IMR-90 (cell line): ENCODE data around the gene AKAP3. TPM values are rescaled to one million over a fixed set of nuclear protein-coding genes. Genes with fewer than 3 reads are reported as not detected.

Experiments used
- ATAC-seq: fragments of 200-7000 bp; cut with Tn5 transposase; 2 replicates; pipeline ENCODE4 v1.9.1; 2020; ENCODE audit warnings: low read depth, mild to moderate bottlenecking, moderate library complexity
- BruUV-seq: library from RNA; stranded (reverse); fragments of 400-500 nt; replicated peaks from 2 replicates; lab custom pipeline; 2021; lab: Mats Ljungman, UMichigan
- CTCF ChIA-PET: fragments of 300-600 bp; formaldehyde crosslinking; extraction: SDS; loops from one replicate; lab custom pipeline; 2021; ENCODE audit warnings: antibody characterized with exemption; lab: Yijun Ruan, JAX
- POLR2A ChIA-PET: fragments of 300-600 bp; sonication (Branson Sonifier 250); formaldehyde crosslinking; loops from one replicate; lab custom pipeline; 2022; ENCODE audit warnings: antibody characterized with exemption; ENCODE audit not compliant: unreplicated experiment; lab: Charles Lee
- DNase-seq: peaks from one replicate; pipeline ENCODE4 v3.0.0; 2013
- H2AFZ ChIP-seq: replicated peaks from 2 replicates; pipeline ENCODE3; 2013; ENCODE audit warnings: low read length, mild to moderate bottlenecking; ENCODE audit not compliant: poor library complexity
- H2AK5ac ChIP-seq: 2 replicates; pipeline ENCODE4 v1.6.1; 2013; ENCODE audit warnings: low read depth, low read length, inconsistent platforms
- H2AK9ac ChIP-seq: replicated peaks from 2 replicates; pipeline ENCODE3; 2013; ENCODE audit warnings: mild to moderate bottlenecking, low read depth, low read length, moderate library complexity; ENCODE audit not compliant: poor library complexity
- H2BK120ac ChIP-seq: 2 replicates; pipeline ENCODE4 v1.6.1; 2013; ENCODE audit warnings: low read depth, low read length, inconsistent platforms
- H2BK15ac ChIP-seq: 3 replicates; pipeline ENCODE4 v1.6.1; 2013; ENCODE audit warnings: low read depth, low read length, inconsistent platforms
- H2BK20ac ChIP-seq: 2 replicates; pipeline ENCODE4 v1.6.1; 2013; ENCODE audit warnings: low read depth, mild to moderate bottlenecking, inconsistent platforms, low read length, moderate library complexity
- H2BK5ac ChIP-seq: 2 replicates; pipeline ENCODE4 v1.6.1; 2013; ENCODE audit warnings: mild to moderate bottlenecking, low read depth, low read length, inconsistent platforms; ENCODE audit not compliant: poor library complexity, severe bottlenecking
- H3K14ac ChIP-seq: replicated peaks from 2 replicates; pipeline ENCODE4 v1.6.1; 2013; ENCODE audit warnings: low read depth, low read length, inconsistent platforms
- H3K18ac ChIP-seq: 2 replicates; pipeline ENCODE4 v1.6.1; 2013; ENCODE audit warnings: low read depth, low read length, control low read depth
- H3K23ac ChIP-seq: 2 replicates; pipeline ENCODE4 v1.6.1; 2013; ENCODE audit warnings: low read depth, low read length, inconsistent platforms
- H3K27ac ChIP-seq: 2 replicates; pipeline ENCODE4 v1.5.1; 2013; ENCODE audit warnings: mild to moderate bottlenecking, control low read depth, low read length; ENCODE audit not compliant: insufficient read depth
- H3K27me3 ChIP-seq: 2 replicates; pipeline ENCODE4 v1.6.1; 2013; ENCODE audit warnings: low read length; ENCODE audit not compliant: control insufficient read depth, insufficient read depth
- H3K36me3 ChIP-seq: 2 replicates; pipeline ENCODE4 v1.6.1; 2013; ENCODE audit warnings: low read length, mixed read lengths; ENCODE audit not compliant: control insufficient read depth, insufficient read depth
- H3K4ac ChIP-seq: 2 replicates; pipeline ENCODE4 v1.6.1; 2013; ENCODE audit warnings: low read depth, low read length, inconsistent platforms
- H3K4me1 ChIP-seq: 2 replicates; pipeline ENCODE4 v1.6.1; 2013; ENCODE audit warnings: low read length, mixed read lengths; ENCODE audit not compliant: control insufficient read depth, insufficient read depth
- H3K4me2 ChIP-seq: 2 replicates; pipeline ENCODE4 v1.6.1; 2013; ENCODE audit warnings: low read depth, mild to moderate bottlenecking, control low read depth, low read length, moderate library complexity
- H3K4me3 ChIP-seq: 2 replicates; pipeline ENCODE4 v1.5.1; 2013; ENCODE audit warnings: low read depth, mild to moderate bottlenecking, control low read depth, low read length, moderate library complexity; ENCODE audit not compliant: insufficient read depth
- H3K56ac ChIP-seq: 2 replicates; pipeline ENCODE4 v1.6.1; 2013; ENCODE audit warnings: low read length, inconsistent platforms; ENCODE audit not compliant: insufficient read depth; ENCODE audit errors: extremely low read depth
- H3K79me1 ChIP-seq, 2 experiments: 2 replicates each; pipeline ENCODE4 v1.6.1; 2013; ENCODE audit warnings: low read length in 2 of 2, inconsistent platforms in 1 of 2, low read depth in 1 of 2
- H3K9ac ChIP-seq: 2 replicates; pipeline ENCODE4 v1.6.1; 2013; ENCODE audit warnings: low read depth, low read length, control low read depth
- H3K9me1 ChIP-seq: 2 replicates; pipeline ENCODE4 v1.6.1; 2013; ENCODE audit warnings: low read length, inconsistent platforms; ENCODE audit not compliant: insufficient read depth
- H3K9me3 ChIP-seq: 2 replicates; pipeline ENCODE4 v1.6.1; 2013; ENCODE audit warnings: low read length; ENCODE audit not compliant: control insufficient read depth, insufficient read depth
- H4K20me1 ChIP-seq: 2 replicates; pipeline ENCODE4 v1.6.1; 2013; ENCODE audit warnings: low read length, inconsistent platforms; ENCODE audit not compliant: insufficient read depth
- H4K5ac ChIP-seq: 2 replicates; pipeline ENCODE4 v1.6.1; 2013; ENCODE audit warnings: mild to moderate bottlenecking, low read depth, low read length, control low read depth
- H4K8ac ChIP-seq, 2 experiments: 2 replicates each; pipeline ENCODE4 v1.6.1; 2013; ENCODE audit warnings: low read depth in 2 of 2, low read length in 2 of 2, control low read depth in 1 of 2, inconsistent platforms in 1 of 2
- H4K91ac ChIP-seq: 2 replicates; pipeline ENCODE4 v1.6.1; 2013; ENCODE audit warnings: low read depth, low read length, inconsistent platforms; ENCODE audit not compliant: insufficient read depth
- BHLHE40 ChIP-seq: fragments of 150-350 bp; IDR thresholded peaks from 2 replicates; pipeline ENCODE4 v1.6.1; 2016; ENCODE audit warnings: mild to moderate bottlenecking, low read depth, low read length
- CHD1 ChIP-seq: IDR thresholded peaks from 2 replicates; pipeline ENCODE4 v1.6.1; 2012; ENCODE audit warnings: low read depth, low read length, improper control_type of control experiment
- CTCF ChIP-seq: conservative IDR thresholded peaks from 2 replicates; pipeline ENCODE4 v1.5.1; 2012; ENCODE audit warnings: mild to moderate bottlenecking, low read depth, low read length, improper control_type of control experiment
- FOS ChIP-seq: fragments of 150-350 bp; IDR thresholded peaks from 2 replicates; pipeline ENCODE4 v1.6.1; 2016; ENCODE audit warnings: low read depth, low read length
- MAZ ChIP-seq: IDR thresholded peaks from 2 replicates; pipeline ENCODE4 v1.6.1; 2012; ENCODE audit warnings: low read depth, mild to moderate bottlenecking, low read length, improper control_type of control experiment, moderate library complexity, borderline replicate concordance
- NFE2L2 ChIP-seq: fragments of 150-350 bp; IDR thresholded peaks from 2 replicates; pipeline ENCODE4 v1.6.1; 2016; ENCODE audit warnings: low read depth, mild to moderate bottlenecking, low read length
- RAD21 ChIP-seq: IDR thresholded peaks from 2 replicates; pipeline ENCODE4 v1.6.1; 2012; ENCODE audit warnings: low read length, improper control_type of control experiment
- RFX5 ChIP-seq: IDR thresholded peaks from 2 replicates; pipeline ENCODE4 v1.8.0; 2012; ENCODE audit warnings: low read depth, mild to moderate bottlenecking, low read length, moderate library complexity
- WGBS, 2 experiments: methylation state at CpG; one replicate each; pipeline versions ENCODE4 v1.1.5 to v1.1.7; 2013; ENCODE audit warnings: missing lambda C conversion rate in 2 of 2; ENCODE audit not compliant: insufficient read length in 1 of 2; ENCODE audit errors: extremely low coverage in 2 of 2; 5-methylcytosine and 5-hydroxymethylcytosine counted together
- dilution Hi-C: fragments of 300-500 bp; cut with HindIII; formaldehyde crosslinking; loops from one replicate; pipeline ENCODE4 v1.14.3; 2018; ENCODE audit warnings: low sequenced_read_pairs; ENCODE audit not compliant: unreplicated experiment
- in situ Hi-C: fragments of 300-500 bp; cut with MboI; formaldehyde crosslinking; loops from 3 replicates; pipeline ENCODE4 v1.14.3; 2019; ENCODE audit warnings: low sequenced_read_pairs, inconsistent platforms, mixed read lengths
- intact Hi-C: fragments of 100-400 bp; cut with micrococcal nuclease; formaldehyde crosslinking; loops from 2 replicates; pipeline ENCODE4 v1.10.0; 2022
- polyA plus RNA-seq, 3 experiments: library from polyadenylated mRNA; depleted of rRNA; stranded (reverse); fragments of >200 nt; gene quantifications; 2 replicates each; pipeline ENCODE4 v1.2.3, GENCODE V29; 2012; ENCODE audit warnings: low replicate concordance in 1 of 3
- total RNA-seq: library from RNA; depleted of rRNA; stranded (reverse); fragments of >200 nt; gene quantifications from 2 replicates; pipeline ENCODE4 v1.2.3, GENCODE V29; 2012

The AKAP3 gene
- total and polyA plus RNA-seq, 2 of the 4 experiments (the other 2 are of a cell fraction), result 0.54 to 0.55 TPM

- H3K9me1 ChIP-seq, result peaks cover 4% of the 10 kb centered on the region; the same call in 1 of the 2 replicates
- H2AK9ac ChIP-seq, result no peak overlapping the region
- no peak overlapping the region for H2AK5ac ChIP-seq
- H3K56ac ChIP-seq, result no peak overlapping the region
- BruUV-seq, result no TSS peak
- H2BK120ac ChIP-seq, result no peak overlapping the region
- no peak overlapping the region for H3K4me2 ChIP-seq
- H4K8ac ChIP-seq, result no peak overlapping the region
- no peak for DNase-seq
- no peak for ATAC-seq
- intact Hi-C loops (no loop called here), in situ Hi-C loops (no loop called here), dilution Hi-C loops (no loop called here)
- peaks cover 13% of the 10 kb centered on the region for H3K36me3 ChIP-seq
- no peaks in the 10 kb centered on the region for H4K20me1 ChIP-seq
- no peaks in the 10 kb centered on the region for H3K4me1 ChIP-seq
- no peak overlapping the region for H2BK20ac ChIP-seq
- no peak overlapping the region for H3K4me3 ChIP-seq
- H3K9ac ChIP-seq, result no peak overlapping the region
- no peak overlapping the region for H3K4ac ChIP-seq
- H2BK15ac ChIP-seq, result no peak overlapping the region
- no peak overlapping the region for H4K91ac ChIP-seq
- no peaks in the 10 kb centered on the region for H3K9me3 ChIP-seq
- no peak overlapping the region for H3K27ac ChIP-seq
- H3K14ac ChIP-seq, result no peak overlapping the region
- no peak for TF ChIP-seq CTCF
- no peak for TF ChIP-seq BHLHE40
- TF ChIP-seq RAD21, result no peak
- TF ChIP-seq MAZ, result no peak
- TF ChIP-seq RFX5, result no peak
- TF ChIP-seq NFE2L2, result no peak
- TF ChIP-seq FOS, result no peak
- TF ChIP-seq CHD1, result no peak
- no peaks in the 10 kb centered on the region for H3K27me3 ChIP-seq
- WGBS, 2 experiments, result no CpG with 5 or more reads among the region's 5 CpGs
- no peak overlapping the region for H2BK5ac ChIP-seq
- no peak overlapping the region for H3K18ac ChIP-seq
- ChIA-PET CTCF (no interaction called here), POLR2A (no interaction called here)
- no peak overlapping the region for H3K23ac ChIP-seq
- no peaks in the 10 kb centered on the region for H3K79me1 ChIP-seq
- H4K5ac ChIP-seq, result no peak overlapping the region
- H2AFZ ChIP-seq, result no peak overlapping the region
Measured at GRCh38 chr12:4690760-4691159, 41.9 kb upstream of the AKAP3 start.
